Stomach (tissue), 9 donors: ENCODE data around the gene CORO1C. TPM values are rescaled to one million over a fixed set of nuclear protein-coding genes. Genes with fewer than 3 reads are reported as not detected.

Source experiments
- DNase-seq, 2 donors: peaks; one replicate each; pipeline versions ENCODE4 v3.0.0 to v3.0.0-alpha.2; 2013 to 2019
- H3K27ac ChIP-seq, 5 donors: fragments of 200-600 bp in 4 of 5; sonication (generic) in 4 of 5; one replicate each; pipeline ENCODE4 v1.5.1; 2013 to 2019; ENCODE audit warnings: mild to moderate bottlenecking in 1 of 5, moderate library complexity in 1 of 5
- H3K27me3 ChIP-seq, 3 donors: fragments of 200-600 bp; sonication (generic); one replicate each; pipeline ENCODE4 v1.5.1; 2017 to 2019; ENCODE audit warnings: mixed run types in 1 of 3
- H3K36me3 ChIP-seq, 4 donors: fragments of 200-600 bp; sonication (generic); 1 replicate in 3 of 4; 2 replicates in 1 of 4; pipeline ENCODE4 v1.5.1; 2016 to 2019
- H3K4me1 ChIP-seq, 4 donors: fragments of 200-600 bp; sonication (generic); one replicate each; pipeline ENCODE4 v1.5.1; 2016 to 2019
- H3K4me3 ChIP-seq, 4 donors: fragments of 200-600 bp; sonication (generic) in 3 of 4; one replicate each; pipeline ENCODE4 v1.5.1; 2016 to 2019; ENCODE audit warnings: mild to moderate bottlenecking in 1 of 4
- H3K9me3 ChIP-seq, 4 donors: fragments of 200-600 bp; sonication (generic); one replicate each; pipeline ENCODE4 v1.5.1; 2016 to 2019
- EP300 ChIP-seq: sonication (generic); formaldehyde crosslinking; IDR thresholded peaks from one replicate; pipeline ENCODE4 v1.6.1; 2017; ENCODE audit warnings: antibody characterized with exemption
- POLR2A ChIP-seq, 4 donors: fragments of 450-650 bp; IDR thresholded peaks; one replicate each; pipeline ENCODE4 v1.6.1; 2016; ENCODE audit warnings: antibody characterized with exemption in 4 of 4, control low read depth in 2 of 4, mild to moderate bottlenecking in 1 of 4, moderate library complexity in 1 of 4
- POLR2AphosphoS5 ChIP-seq, 3 donors: sonication (generic); formaldehyde crosslinking; IDR thresholded peaks; one replicate each; pipeline ENCODE4 v1.6.1; 2016; ENCODE audit warnings: antibody characterized with exemption in 3 of 3
- WGBS, 5 donors: extraction: QIAGEN DNeasy Blood & Tissue Kit in 3 of 5; methylation state at CpG; one replicate each; pipeline versions ENCODE4 v1.1.5 to v1.1.7; 2013 to 2018; 5-methylcytosine and 5-hydroxymethylcytosine counted together
- intact Hi-C: fragments of 100-400 bp; cut with DNase I; formaldehyde crosslinking; loops from one replicate; pipeline ENCODE4 v1.15.1; 2023; ENCODE audit warnings: low total_unique reads
- polyA plus RNA-seq, 3 donors: library from polyadenylated mRNA; stranded (reverse); fragments of 200-250 nt; gene quantifications; one replicate each; pipeline ENCODE4 v1.2.3, GENCODE V29; 2013
- total RNA-seq, 5 donors: library from RNA; depleted of rRNA; stranded (reverse); fragments of >200 nt; gene quantifications; one replicate each; pipeline versions ENCODE4 v1.1.0 to v1.2.3, GENCODE V29; 2014 to 2016
- TF ChIP-seq, protein P1 (sequence below), 7 experiments: fragments of 450-650 bp in 4 of 7; fragments of 200-600 bp in 3 of 7; sonication (generic) in 3 of 7; IDR thresholded peaks; one replicate each; pipeline ENCODE4 v1.5.1; 2016 to 2019; ENCODE audit warnings: antibody characterized with exemption in 7 of 7, control low read depth in 2 of 7, mild to moderate bottlenecking in 1 of 7
- donor health status: healthy with polysubstance abuse.
- donor health status: Bipolar disorder and iron deficiency.
- donor health status: healthy.

The CORO1C gene
- total and polyA plus RNA-seq, 8 donors: 27.4 to 392 (median 143) TPM

GRCh38 chr12:108667349-108667748, 64.0 kb downstream of the CORO1C start:
- H3K36me3 ChIP-seq: peaks cover 0 to 5% (median 1%) of the 10 kb centered on the region in 4 donors
- WGBS, 5 donors: 52 to 93% (median 80%) methylated on average over 2 of the region's 2 CpGs
- H3K27ac ChIP-seq: peak overlapping the region in 4 of 5 donors; percentile 30 to 91 (median 88)
- no peak for DNase-seq
- H3K27me3 ChIP-seq: no peaks in the 10 kb centered on the region
- peaks cover 21 to 69% (median 48%) of the 10 kb centered on the region in 4 donors for H3K4me1 ChIP-seq
- H3K4me3 ChIP-seq: no peak overlapping the region
- intact Hi-C loops: loop anchor here (5.0 kb wide), 1 partner anchor 135 kb away; no protein-coding TSS in a partner anchor
- TF ChIP-seq POLR2AphosphoS5 (IDR thresholded peaks at IDR 0.05) (no peak), POLR2A (IDR thresholded peaks at IDR 0.05) (no peak), EP300 (no peak)
- TF ChIP-seq, protein P1, sequence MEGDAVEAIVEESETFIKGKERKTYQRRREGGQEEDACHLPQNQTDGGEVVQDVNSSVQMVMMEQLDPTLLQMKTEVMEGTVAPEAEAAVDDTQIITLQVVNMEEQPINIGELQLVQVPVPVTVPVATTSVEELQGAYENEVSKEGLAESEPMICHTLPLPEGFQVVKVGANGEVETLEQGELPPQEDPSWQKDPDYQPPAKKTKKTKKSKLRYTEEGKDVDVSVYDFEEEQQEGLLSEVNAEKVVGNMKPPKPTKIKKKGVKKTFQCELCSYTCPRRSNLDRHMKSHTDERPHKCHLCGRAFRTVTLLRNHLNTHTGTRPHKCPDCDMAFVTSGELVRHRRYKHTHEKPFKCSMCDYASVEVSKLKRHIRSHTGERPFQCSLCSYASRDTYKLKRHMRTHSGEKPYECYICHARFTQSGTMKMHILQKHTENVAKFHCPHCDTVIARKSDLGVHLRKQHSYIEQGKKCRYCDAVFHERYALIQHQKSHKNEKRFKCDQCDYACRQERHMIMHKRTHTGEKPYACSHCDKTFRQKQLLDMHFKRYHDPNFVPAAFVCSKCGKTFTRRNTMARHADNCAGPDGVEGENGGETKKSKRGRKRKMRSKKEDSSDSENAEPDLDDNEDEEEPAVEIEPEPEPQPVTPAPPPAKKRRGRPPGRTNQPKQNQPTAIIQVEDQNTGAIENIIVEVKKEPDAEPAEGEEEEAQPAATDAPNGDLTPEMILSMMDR (IDR thresholded peaks at IDR 0.05): no peak
- no peaks in the 10 kb centered on the region for H3K9me3 ChIP-seq

DNA sequence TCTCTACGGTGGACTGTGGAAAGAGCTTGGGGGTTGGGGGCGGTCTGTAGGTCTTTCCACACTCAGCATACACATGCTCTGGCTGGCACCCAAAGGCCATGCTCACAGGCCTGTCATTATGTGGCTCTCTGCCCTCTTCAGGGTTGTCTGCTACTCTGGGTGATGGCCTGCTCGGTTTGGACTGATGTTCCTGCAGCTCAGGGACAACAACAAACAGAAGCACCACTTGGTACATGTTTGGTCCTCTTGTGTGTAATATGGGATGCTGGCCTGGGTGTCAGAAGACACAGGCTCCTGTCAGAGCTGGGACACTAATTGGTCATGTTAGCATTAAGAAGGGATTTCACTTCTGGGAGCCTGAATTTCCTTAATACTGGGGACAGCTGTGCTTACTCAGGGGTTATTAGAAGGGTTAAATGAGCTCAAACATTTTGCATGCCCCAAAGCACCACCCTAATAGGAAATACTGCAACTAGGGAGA, 64.9 kb downstream of the CORO1C start:
- Histone ChIP-seq H3K4me1 (peaks cover 21 to 67% (median 48%) of the 10 kb centered on the region in 4 donors), H3K27me3 (no peaks in the 10 kb centered on the region), H3K27ac (peak overlapping the region in 4 of 5 donors; percentile 39 to 91 (median 88)), H3K4me3 (no peak overlapping the region), H3K9me3 (no peaks in the 10 kb centered on the region), H3K36me3 (peaks cover 0 to 8% (median 5%) of the 10 kb centered on the region in 4 donors)
- DNase-seq: peak in 1 of 2 donors; percentile 65
- TF ChIP-seq, protein P1 (IDR thresholded peaks at IDR 0.05): no peak
- TF ChIP-seq POLR2A (IDR thresholded peaks at IDR 0.05): no peak
- no peak for TF ChIP-seq POLR2AphosphoS5 (IDR thresholded peaks at IDR 0.05)
- no peak for TF ChIP-seq EP300
- 47 to 67% (median 57%) methylated on average over 3 of the region's 3 CpGs for WGBS, 5 donors
- intact Hi-C loops: loop anchor here (5.0 kb wide), 1 partner anchor 136 kb away; no protein-coding TSS in a partner anchor

DNA sequence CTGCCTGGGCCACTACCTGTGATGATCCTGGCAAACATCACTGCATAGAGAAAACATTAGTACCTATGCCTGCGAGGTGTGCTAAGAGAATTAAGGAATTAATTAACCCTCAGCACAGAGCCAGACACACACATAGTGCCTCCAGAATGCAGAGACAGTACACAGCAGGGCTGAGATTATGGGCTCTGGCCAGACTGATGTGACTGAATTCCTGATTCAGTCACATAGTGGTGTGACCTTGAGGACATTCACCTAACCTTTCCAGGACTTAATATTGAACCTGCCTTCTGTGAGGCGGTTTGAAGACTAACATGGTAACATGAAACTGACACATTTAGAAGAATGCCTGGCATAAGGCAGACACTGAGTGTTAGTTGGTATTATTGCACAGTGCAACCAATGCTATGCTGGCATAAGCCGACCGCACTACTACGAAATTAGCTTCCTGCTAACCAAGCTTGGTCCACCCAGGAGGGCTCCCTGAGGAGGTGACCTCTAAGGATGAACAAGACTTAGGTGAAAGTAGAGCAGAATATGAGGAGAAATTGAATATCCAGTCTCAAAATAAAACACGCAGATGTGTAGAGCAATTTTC, 65.6 kb downstream of the CORO1C start:
- intact Hi-C loops: loop anchor here (5.0 kb wide), 1 partner anchor 137 kb away; no protein-coding TSS in a partner anchor
- WGBS, 5 donors: 73 to 87% (median 83%) methylated on average over 6 of the region's 6 CpGs

More for the DNA sequence above, 65.6 kb downstream of the CORO1C start:
- H3K27me3 ChIP-seq: no peaks in the 10 kb centered on the region
- H3K27ac ChIP-seq: peak overlapping the region in 4 of 5 donors; percentile 77 to 91 (median 88)
- peaks cover 0 to 8% (median 6%) of the 10 kb centered on the region in 4 donors for H3K36me3 ChIP-seq
- H3K4me1 ChIP-seq: peaks cover 21 to 67% (median 48%) of the 10 kb centered on the region in 4 donors
- no peaks in the 10 kb centered on the region for H3K9me3 ChIP-seq
- DNase-seq: no peak
- no peak overlapping the region for H3K4me3 ChIP-seq
- TF ChIP-seq, protein P1 (IDR thresholded peaks at IDR 0.05): no peak
- no peak for TF ChIP-seq EP300
- no peak for TF ChIP-seq POLR2AphosphoS5 (IDR thresholded peaks at IDR 0.05)
- TF ChIP-seq POLR2A (IDR thresholded peaks at IDR 0.05): no peak
